GM21423 (cell line): ENCODE results near the gene JADE2.
"Not testable (repeated sequence)": the region's sequence is repeated elsewhere in the genome, so short reads cannot be mapped to it uniquely, and the experiment has no call there.

Experiments
- ATAC-seq: cut with Tn5 transposase; IDR thresholded peaks from one replicate; pipeline ENCODE4 v1.9.1; 2021; ENCODE audit warnings: mild to moderate bottlenecking, moderate library complexity; ENCODE audit not compliant: unreplicated experiment

Gene JADE2

GRCh38 chr5:134507452-134507851, 18.0 kb upstream of the JADE2 start:
- ATAC-seq: no peak

DNA sequence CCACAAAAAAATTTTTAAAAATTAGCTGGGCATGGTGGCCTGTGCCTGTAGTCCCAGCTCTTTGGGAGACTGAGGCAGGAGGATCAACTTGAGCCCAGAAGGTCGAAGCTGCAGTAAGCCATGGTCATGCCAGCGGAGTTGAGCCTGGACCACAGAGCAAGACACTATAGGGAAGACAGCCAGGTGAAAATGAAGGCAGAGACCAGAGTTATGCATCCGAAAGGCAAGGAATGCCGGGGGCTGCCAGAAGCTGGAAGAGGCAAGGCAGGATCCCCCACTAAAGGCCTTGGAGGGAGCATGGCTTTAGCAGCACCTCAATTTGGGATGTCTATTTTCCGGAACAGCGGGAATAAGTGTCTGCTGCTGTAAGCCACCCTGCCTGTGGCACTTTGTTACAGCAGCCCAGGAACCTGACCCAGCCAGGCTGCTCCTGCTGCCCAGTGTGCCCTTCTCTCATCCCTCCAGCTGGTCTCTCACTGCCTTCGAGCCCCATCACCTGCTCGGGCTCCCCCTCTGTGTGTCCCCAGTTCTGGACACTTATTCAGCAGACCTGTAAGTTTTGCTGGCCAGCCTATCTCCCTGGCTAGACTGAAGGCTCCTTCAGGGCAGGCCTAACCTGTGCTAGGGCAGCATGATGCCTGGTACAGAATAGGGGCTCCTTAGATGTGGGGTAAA, 16.8 kb upstream of the JADE2 start:
- no peak for ATAC-seq

DNA sequence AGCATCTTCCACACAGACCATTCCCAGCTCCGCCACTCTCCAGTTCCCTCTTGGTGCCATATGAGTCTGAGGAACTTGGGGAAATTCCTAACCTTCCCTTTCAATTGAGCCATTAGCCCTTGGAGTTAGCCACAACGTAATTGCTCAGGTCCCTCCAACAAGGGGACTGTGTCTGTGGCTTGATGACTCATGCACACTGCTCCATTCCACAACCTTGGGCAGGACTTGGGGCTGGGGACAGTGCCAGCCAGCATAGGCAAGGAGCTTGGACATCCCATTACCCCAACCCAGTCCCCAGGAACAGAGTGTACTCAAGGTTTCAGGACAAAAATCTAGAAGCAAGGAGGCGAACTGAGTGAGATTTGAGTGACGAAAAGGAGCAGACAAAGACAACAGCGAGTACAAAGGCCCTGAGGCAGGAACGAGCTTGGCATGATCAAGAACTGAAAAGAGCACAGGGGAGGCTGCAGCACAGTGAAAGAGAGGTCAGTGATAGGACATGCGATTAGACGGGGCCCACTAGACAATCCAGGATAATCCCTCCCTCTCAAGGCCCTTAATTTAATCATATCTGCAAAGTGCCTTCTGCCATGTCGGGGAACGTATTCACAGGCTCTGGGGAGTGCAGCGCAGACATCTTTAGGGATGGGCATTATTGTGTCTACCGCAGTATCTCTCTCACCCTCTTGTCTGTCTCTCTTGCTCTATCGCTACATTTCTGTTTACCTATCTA, 16.0 kb upstream of the JADE2 start:
- ATAC-seq: no peak

- ATAC-seq: no peak
Measured at GRCh38 chr5:134510970-134511795, 14.3 kb upstream of the JADE2 start.

GRCh38 chr5:134511796-134512660, 13.4 kb upstream of the JADE2 start:
- ATAC-seq: no peak

GRCh38 chr5:134512661-134512999, 12.8 kb upstream of the JADE2 start:
- ATAC-seq: no peak

DNA sequence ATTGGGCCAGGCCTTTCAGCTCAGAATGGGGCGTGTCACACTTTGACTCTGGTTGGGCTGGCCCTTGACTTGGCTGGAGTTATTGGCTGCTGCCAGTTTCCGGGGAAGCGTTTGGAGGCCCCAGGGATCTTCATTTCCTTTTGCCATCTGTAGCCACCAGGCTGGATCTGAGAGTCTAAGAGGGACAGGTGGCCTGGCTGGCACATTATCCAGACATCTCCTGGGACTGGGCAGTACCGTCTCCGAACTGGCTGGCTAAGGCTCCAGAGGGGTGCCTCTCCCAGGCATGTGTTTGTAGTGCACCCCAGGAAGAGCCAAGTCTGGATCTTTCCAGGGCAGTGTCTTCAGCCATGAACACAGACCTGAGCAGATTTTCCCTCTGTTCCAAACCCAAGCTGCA, 9.7 kb upstream of the JADE2 start:
- ATAC-seq: no peak

- ATAC-seq: not testable (repeated sequence)
Measured at GRCh38 chr5:134516984-134517383, 8.5 kb upstream of the JADE2 start.

DNA sequence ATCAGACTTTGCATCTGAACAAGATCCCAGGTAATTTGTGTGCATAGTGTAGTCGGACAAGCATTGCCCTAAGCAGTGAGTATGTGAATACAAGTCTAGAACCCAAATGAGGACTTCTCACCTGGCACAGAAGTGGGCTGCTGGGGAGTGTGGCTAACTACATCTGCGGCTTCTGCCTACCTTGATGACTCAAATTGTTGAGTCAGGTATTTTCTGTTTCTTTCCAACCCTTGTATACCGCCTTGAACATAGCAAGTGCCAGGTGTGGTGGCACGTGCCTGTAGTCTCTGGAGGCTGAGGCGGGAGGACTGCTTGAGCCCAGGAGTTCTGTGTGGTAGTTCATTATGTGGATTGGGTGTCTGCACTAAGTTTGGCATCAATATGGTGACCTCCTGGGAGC, 7.9 kb upstream of the JADE2 start:
- no peak for ATAC-seq

DNA sequence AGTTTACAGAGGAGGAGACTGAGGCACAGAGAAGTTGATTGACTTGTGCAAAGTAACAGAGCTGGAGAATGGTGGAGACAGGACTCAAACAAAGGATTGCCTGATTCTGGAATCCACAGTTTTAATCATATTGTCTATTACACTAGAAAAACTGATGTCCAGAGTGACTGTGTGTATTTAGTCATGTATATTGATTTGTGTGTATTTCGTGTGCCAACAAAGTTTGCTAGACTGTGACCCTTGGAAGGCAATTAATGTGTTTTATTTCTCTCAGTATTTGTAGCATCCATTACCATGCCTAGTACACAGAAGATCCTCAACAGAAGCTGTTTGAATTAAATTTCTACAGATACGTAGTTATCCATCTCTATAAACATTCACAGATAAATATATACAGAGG, 5.5 kb upstream of the JADE2 start:
- ATAC-seq: no peak

DNA sequence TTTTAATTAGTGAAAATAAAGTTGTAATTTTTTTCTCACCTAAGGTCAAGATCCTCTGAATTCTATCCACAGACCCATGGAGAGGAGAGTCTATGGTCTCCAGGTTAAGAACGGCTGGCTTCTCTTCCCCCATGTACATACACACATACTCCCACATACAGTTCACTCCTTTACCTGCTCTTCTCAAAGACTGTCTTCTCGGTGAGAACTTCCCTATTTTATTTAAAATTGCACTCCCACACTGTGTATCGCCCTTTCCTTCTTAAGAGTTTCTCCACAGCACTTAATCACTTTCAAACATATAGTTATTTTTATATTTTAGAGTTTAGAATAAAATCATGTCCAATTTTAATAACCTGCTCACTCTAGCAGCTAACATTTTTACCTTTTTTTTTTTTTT, 3.6 kb upstream of the JADE2 start:
- no peak for ATAC-seq

DNA sequence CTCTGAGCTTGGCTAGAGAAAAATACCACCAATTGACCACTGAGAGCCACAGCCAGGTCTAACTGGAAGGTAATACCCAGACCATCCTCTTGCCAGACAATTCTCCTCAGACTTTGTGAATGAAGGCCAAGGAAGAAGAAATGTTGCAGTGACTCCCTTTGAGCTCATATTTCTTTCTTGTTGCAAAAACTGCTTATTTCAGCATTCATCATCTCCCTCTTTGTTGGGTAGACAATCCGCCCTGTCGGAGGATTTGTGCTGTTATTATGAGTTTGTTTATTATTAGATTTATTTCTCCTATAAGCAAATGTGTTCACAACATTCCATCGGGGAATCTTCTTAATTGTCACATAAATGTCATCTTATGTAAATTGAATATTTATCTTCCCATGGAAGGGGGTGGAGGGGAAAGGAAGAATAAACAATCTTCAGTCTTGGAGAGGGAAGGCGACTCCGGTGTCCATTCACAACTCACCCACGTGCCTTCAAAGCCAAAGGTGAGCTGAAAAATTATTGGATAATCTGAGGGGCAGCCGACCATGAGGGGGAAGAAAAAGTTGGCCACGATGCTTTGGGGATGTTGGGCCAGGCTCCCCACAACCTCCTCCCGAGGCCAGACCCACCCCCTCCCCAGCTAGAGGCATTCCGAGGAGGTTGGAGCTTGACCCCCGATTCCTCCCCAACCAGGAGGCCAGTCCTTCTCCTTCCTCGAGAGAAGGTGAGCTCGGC, 1.8 kb upstream of the JADE2 start:
- ATAC-seq: no peak

DNA sequence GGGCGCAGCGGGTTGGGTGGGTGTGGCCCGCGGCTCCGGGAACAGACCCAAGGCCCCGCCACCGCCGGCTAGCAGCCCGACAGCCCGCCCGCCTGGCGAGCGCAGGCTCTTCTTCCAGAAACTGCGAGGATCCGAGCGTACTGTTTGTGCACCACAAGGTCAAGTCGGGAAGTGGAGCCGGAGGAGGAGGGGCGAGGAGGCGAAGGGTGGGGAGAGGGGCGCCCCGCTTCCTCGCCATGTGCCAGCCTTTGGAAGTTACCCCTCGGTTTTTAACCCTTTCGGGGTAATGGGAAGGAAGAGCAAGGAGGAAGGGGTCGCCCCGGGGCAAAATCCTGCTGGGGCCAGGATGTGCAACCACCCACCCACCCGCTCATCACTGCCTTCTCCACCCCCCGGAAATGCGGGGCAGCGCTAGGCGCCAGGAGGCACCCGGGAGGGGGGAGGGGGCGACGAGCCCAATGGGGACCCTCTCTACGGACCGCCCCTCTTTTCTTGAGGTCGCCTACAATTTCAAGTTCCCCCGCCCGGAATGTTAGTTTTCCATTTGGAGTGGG, 1.1 kb upstream of the JADE2 start:
- ATAC-seq: no peak

- ATAC-seq: no peak
Measured at GRCh38 chr5:134525683-134526482, 413 bp downstream of the JADE2 start.

DNA sequence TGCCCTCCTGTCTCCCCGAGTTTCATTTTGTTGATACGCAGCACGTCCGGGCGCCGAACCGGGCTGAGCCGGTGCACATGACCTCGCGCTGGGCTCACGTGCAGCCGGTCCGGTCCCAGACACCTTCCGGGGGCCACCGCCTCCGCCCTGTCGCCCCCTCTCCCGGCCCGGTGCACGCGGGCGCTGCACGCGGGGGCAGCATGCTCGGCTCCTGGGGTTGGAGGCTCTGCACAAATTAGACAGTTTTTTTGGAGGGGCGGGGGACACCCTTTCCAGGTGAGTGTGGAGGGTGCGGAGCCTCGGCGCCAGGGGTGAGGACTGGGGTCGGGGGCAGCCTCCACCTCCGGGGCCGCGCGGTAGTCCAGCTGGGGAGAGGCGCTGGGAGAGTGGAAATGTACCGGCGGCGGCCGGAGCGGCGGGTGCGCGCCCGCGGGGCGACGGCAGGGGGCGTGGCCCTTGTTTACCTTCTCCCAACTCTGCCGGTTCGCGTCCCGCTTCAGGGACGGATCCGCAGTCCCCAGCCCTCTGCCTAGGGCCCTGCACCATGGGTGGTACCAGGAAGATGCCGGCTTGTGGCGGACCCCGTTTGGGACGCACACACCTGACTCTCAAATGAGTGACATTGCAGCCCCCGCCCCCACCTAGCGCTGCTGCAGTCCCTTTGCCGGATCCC, 1.1 kb downstream of the JADE2 start:
- peak; percentile 21 for ATAC-seq

- peak; percentile 43 for ATAC-seq
Measured at GRCh38 chr5:134527156-134527960, 1.9 kb downstream of the JADE2 start.

DNA sequence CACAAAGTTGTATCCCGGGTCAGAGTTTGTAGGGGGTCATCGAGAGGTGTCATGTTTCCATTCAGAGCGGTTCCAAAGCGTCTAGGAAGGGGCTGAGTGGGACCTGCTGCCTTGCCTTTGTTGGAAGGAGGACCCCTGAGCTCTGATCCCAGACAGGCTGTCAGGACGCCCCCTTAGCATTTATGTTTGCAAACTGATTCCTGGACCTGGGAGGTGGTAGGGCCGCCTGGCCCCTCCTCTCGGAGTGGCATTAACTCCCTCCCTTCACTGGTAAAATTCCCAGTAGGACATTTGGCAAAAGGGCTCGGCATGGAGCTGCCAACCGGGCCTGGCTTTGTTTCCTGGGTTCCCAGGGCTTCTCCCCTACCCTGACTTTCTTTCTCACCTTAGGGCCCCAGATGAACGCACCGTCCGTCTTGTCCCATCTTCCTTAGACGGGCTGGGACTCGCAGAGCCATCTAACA, 2.5 kb downstream of the JADE2 start:
- no peak for ATAC-seq

DNA sequence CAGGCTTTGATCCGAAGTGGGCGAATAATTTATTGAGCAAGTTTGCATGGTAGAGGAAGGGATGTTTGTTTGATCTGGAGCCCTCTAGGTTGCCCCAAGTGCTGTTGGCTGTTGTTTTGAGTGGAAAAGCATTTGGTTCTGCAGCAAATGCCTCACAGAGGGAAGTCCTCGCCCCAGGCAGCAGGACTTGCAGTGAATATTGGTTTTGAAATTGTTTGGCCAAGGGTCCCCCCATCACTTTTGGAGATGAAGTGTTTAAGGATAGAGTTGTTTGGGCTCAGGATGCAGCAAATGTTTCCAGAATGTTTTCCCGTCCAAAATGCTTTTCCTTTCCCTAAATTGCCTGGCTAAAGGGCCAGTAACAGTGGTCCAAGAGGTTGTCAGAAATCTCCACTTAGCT, 3.1 kb downstream of the JADE2 start:
- no peak for ATAC-seq
